GM18868 (cell line): Measurements from ENCODE around the gene RND2.
"Not testable (repeated sequence)": the region's sequence is repeated elsewhere in the genome, so short reads cannot be mapped to it uniquely, and the experiment has no call there.

Experiments
- ATAC-seq: cut with Tn5 transposase; IDR thresholded peaks from one replicate; pipeline ENCODE4 v1.9.1; 2021; ENCODE audit warnings: mild to moderate bottlenecking, moderate library complexity; ENCODE audit not compliant: unreplicated experiment

The RND2 gene

GRCh38 chr17:43025766-43026537 lies 921 bp downstream of the RND2 start:
- no peak for ATAC-seq

GRCh38 chr17:43026595-43026994 lies 1.6 kb downstream of the RND2 start:
- no peak for ATAC-seq

- no peak for ATAC-seq
Measured at GRCh38 chr17:43027091-43028032, 2.3 kb downstream of the RND2 start.

- ATAC-seq: no peak
Measured at GRCh38 chr17:43028221-43028861, 3.3 kb downstream of the RND2 start.

- no peak for ATAC-seq
Measured at GRCh38 chr17:43030137-43030767, 5.2 kb downstream of the RND2 start.

- ATAC-seq: no peak
Measured at GRCh38 chr17:43031666-43032065, 6.6 kb downstream of the RND2 start.

GRCh38 chr17:43033948-43034881 lies 9.2 kb downstream of the RND2 start:
- ATAC-seq: no peak

GRCh38 chr17:43034894-43035293 lies 9.9 kb downstream of the RND2 start:
- ATAC-seq: no peak

GRCh38 chr17:43039646-43040045 lies 14.6 kb downstream of the RND2 start:
- ATAC-seq: no peak

GRCh38 chr17:43040655-43041054 lies 15.6 kb downstream of the RND2 start:
- no peak for ATAC-seq

- no peak for ATAC-seq
Measured at GRCh38 chr17:43042025-43042628, 17.1 kb downstream of the RND2 start.

GRCh38 chr17:43043307-43043706 lies 18.3 kb downstream of the RND2 start:
- ATAC-seq: no peak

- no peak for ATAC-seq
Measured at GRCh38 chr17:43044024-43044423, 19.0 kb downstream of the RND2 start.

GRCh38 chr17:43051969-43052368 lies 26.9 kb downstream of the RND2 start:
- no peak for ATAC-seq

- not testable (repeated sequence) for ATAC-seq
Measured at GRCh38 chr17:43053008-43053407, 28.0 kb downstream of the RND2 start.

GRCh38 chr17:43056051-43056450 lies 31.0 kb downstream of the RND2 start:
- ATAC-seq: no peak

- ATAC-seq: no peak
Measured at GRCh38 chr17:43062984-43063638, 38.1 kb downstream of the RND2 start.

- no peak for ATAC-seq
Measured at GRCh38 chr17:43068570-43069367, 43.7 kb downstream of the RND2 start.
